DMS114 treated with DMSO at 0.1 percent for 48 hours (cell line): Measurements from ENCODE around the gene TCF25.

Source experiments
- DNase-seq: peaks from one replicate; lab custom pipeline; 2025; ENCODE audit not compliant: unreplicated experiment; lab: John Stamatoyannopoulos, UW

Gene TCF25

DNA sequence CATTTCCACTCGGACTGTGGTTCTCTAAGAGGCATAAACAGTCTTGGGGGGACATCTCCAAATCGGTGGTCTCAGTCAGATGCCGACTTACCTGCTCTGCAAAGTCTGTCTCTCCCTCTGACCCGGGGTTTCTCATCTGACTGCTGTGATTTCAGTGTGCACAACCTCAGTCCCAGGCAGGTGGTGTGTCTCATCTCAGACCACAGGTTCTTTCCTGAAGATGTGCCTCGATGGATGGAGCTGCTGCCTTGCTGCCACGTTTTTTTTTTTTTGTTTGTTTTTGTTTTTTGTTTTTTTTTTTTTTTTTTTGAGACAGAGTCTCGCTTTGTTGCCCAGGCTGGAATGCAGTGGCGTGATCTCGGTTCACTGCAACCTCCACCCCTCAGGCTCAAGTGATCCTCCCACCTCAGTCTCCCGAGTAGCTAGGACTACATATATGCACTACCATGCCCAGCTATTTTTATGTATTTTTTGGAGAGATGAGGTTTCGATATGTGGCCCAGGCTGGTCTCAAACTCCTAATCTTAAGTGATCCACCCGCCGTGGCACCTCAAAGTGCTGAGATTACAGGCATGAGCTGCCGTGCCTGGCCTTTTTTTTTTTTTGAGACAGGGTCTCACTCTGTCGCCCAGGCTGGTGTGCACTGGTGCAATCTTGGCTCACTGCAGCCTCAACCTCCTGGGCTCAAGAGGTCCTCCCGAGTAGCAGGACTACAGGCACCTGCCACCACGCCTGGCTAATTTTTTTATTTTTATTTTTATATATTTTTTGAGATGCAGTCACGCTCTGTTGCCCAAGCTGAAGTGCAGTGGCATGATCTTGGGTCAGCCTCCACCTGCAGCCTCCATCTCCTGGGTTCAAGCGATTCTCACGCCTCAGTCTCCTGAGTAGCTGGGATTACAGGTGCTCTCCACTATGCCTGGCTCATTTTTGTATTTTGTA, 29.7 kb upstream of the TCF25 start:
- no peak for DNase-seq

DNA sequence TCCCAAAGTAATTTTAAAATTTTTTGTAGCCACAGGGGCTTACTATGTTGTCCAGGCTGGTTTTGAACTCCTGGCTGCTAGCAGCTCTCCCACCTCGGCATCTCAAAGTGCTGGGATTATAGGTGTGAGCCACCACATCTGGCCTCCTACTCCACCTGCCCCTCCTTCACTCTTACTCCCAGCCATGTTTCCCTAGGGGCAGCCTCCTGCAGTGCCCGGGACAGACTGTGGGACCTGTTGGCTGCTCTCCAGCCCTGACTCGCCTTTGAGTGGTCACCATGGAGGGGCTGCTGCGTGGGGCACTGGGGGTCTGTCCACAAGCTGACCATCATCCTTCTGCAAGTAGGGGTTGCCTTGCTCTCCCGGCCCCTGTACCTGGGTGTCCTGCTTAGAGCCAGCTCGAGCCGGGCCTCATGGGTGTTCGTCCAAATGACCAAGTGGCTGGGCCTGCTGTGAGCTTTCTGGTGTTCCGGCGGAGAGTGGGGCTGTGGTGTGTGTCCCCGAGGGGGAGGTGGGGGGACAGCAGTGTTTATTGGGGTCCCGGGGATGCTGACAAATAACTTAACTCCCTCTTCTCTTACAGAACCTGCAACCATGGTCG, 28.6 kb upstream of the TCF25 start:
- no peak for DNase-seq

- DNase-seq, result no peak
These were observed 28.0 kb upstream of the TCF25 start for GRCh38 chr16:89845417-89845816.

DNA sequence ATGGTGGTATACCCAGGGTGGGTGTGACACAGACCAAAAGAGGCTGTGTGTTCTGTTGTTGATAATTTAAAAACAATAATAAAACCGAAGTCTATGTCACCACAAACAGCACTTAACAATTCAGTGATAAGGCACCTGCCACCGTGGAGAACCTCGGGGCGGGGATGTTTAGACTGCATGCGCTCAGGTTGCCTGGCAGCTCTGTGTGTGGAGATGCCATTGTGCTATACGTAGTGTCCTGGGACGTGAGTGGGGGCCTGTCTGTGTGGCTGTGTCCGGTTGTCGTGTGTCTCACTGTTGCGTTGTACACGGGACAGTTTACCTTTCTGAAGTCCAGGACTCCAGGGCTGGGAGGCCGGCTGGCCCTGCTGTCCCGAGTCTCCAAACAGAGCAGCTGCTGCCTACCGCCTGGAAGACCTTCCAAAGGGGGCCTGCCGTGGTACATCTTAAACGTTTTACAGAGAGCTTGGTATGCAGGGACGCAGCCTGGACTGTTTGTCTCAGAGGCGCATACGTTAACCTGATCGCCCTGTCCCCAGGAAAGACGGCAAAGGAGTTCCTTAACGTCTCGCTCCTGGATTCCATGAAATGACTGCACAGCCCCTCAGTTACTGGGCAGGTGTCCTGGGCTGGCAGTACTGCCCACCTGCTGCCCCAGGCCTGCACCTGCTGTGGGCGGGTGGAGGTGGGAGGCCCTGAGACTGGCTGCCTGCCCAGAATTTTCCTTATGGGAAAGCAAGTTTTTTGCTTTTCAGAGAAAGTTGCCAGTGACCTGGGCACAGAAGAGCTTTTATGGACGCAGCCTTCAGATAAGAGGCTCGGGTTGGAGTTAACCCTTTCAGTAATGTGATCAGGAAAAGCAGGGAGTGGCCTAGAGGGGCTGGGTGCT, 26.1 kb upstream of the TCF25 start:
- DNase-seq, result no peak

DNA sequence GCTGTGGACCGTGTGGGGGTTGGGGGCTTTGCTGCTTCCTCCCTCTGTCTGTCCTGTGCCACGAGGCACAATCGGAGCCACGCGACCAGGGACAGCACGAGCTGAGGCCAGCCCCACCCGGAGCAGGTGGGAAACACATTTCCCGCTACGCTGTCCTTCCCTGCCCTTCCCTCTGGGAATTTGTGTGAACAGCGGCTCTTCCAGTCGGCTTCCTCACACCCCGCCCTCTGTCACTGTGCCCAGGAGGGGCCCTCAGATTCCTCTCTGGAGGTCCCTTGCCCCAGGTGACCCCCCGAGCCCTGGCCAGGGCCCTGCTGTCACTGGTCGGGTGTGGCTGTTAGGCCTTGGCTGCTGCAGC, 25.5 kb upstream of the TCF25 start:
- DNase-seq, result no peak

DNA sequence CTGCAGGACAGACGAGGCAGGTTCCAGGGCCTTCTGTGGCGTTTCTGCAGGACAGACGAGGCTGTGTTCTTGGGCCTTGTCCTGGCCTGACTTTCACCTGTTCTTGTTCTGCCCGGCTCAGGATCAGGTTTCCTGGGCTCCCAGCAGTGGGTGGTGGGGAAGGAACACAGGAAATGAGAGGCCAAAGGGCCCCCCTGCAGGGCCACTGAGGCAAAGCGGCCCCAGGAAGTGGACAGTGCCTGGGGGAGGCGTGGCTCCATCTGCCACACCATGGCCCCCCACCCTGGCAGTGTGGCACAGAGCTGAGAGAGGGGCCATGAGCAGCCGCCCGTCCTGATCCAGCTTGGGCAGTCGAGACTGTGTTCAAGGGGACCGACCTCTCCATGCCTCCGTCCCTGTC, 24.4 kb upstream of the TCF25 start:
- DNase-seq, result no peak

DNA sequence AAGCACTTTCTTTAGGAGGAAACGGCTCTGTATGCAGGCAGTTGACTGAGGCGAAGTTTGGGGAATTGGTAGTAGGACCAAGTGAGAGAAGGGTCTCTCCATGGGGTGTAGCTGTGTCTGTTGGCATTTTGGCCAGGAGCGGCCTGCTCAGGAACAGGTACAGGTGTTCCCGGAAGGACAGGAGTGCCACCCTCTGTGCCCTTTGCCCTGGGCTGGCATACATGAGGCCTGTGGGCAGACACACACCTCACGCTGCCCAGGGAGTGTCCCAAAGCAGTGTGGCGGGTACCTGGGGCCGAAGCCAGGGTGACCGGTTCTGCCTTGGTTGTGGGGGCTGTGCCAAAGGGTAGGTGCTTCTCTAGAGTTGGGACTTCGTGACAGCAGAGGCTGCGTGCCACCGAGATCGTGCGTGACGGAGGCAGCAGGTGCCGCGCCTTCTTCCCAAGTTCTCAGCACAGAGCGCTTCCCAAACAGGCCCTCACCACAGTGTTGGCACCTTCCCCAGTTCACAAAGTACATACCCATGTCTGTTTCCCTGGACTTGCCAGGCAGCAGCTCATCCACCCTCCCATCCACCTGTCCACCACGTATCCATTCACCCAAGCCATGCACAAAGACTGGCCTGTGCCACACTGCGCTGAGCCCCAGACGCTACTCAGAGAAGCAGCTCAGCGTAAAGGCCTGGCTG, 19.9 kb upstream of the TCF25 start:
- no peak for DNase-seq

DNA sequence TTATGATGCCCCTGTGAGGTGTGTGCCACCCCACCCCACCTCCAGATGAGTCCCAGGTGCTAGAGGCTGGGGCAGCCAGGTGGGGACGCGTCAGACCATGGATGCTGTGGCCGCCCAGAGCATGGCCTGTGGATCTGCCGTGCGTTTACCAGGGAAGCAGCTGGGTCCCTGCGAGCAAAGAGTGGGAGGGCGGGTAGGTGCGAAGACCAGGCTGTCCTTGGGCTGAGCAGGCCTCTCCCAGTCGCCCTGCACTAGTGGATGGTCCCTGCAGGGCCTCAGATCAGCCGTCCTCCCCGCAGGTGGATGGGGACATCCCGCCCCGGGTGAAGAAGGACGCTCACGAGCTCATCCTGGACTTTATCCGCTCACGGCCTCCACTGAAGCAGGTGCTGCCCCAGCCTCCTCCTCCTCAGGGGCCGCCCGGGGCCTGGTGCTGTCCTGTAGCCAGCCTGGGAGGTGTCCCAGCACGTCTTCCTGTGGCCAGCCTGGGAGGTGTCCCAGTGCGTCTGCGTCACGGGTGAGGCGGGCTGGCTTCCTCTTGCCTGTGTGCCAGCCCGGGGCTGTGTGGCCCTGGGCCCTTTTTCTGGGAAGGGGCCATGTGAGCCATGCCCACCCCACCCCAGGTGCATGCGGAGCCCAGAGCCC, 18.0 kb upstream of the TCF25 start:
- DNase-seq, result no peak

- no peak for DNase-seq
These were observed 17.4 kb upstream of the TCF25 start for GRCh38 chr16:89855986-89856385.

DNA sequence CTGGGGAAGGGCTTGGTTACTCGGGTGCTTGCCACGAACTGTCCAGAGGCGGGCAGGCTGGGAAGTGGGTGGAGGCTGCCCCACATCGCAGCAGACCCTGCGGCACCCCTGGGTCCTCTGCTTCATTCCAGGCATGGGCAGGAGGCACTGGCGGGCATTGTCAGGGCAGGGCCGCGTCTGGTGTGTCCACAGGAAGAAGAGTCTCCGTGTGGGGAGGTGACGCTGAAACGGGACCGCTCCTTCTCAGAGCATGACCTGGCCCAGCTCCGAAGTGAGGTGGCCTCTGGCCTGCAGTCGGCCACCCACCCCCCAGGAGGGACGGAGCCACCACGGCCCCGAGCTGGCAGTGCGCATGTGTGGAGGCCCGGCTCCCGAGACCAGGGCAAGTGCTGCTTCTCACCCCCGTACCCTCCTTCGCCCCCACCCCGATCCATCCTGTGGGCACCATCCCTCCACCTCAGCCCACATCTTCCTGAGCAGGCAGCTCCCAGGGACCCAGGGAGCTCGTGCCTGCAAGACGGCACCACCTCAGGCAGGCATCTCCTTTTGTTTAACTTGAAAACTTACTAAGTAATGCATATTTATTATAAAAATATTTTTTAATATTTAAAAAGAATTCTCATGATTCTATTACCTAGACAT, 14.3 kb upstream of the TCF25 start:
- DNase-seq, result no peak

DNA sequence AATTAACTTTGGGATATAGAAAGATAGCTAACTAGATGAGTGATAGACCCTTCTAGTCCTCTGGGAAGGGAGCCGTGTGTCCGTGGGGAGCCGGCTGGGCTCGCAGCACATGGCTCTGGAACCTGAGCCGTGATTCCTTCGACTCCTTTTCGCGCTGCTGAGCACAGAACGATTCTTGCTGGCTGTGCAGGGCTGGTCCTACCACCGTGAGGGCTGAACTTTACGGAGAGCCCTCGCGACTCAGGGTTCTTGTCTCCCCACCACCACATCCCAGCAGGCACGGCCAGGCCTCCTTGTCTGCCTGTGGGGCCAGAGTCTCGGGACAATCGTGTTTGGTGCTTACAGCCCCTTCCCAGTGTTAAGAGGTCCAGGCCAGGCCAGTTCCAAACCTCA, 13.8 kb upstream of the TCF25 start:
- DNase-seq, result no peak

DNA sequence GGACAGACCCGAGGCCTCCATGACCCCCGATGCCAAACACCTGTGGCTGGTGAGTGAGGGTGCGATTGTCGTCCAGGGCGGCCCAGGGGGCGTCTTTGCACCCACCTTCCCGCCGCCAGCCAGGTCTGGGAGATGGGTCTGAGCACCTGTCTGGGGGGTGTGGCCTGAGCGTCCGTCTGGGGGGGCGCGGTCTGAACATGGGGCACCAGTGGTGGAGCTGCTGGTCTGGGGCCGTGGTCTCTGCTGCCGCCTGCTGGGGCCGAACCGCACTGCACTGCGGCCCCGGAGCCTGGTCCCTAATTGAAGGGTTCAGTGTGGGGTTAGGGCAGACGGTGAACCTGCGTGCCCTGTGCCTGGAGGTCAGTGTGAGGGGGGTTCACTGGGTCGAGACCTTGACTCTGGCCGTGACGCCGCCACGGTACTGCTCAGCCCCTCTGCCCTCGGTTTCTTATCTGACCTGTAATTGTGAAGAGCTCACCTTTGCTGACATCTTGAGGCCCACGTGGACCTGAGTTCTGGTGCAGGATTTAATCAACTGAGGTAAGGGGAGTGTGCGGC, 12.6 kb upstream of the TCF25 start:
- no peak for DNase-seq

DNA sequence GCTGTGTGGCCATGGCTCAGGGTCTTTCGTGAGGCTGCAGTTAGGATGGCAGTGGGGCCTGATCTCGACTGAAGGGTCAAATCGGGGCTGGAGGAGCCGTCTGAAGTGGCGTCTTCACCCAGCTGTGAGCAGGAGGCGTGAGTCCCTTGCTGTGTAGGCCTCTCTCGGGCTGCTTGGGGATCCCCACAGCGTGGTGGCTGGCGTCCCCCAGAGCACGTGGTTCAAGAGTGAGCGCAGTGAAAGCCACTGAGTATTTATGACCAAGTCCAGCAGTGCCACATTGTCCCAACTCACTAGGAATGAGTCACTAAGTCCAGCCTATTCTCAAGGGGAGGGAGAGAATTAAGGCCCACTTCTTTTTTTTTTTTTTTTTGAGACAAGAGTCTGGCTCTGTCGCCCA, 11.7 kb upstream of the TCF25 start:
- DNase-seq, result no peak

- DNase-seq, result no peak
These were observed 10.7 kb upstream of the TCF25 start for GRCh38 chr16:89862732-89863131.

DNA sequence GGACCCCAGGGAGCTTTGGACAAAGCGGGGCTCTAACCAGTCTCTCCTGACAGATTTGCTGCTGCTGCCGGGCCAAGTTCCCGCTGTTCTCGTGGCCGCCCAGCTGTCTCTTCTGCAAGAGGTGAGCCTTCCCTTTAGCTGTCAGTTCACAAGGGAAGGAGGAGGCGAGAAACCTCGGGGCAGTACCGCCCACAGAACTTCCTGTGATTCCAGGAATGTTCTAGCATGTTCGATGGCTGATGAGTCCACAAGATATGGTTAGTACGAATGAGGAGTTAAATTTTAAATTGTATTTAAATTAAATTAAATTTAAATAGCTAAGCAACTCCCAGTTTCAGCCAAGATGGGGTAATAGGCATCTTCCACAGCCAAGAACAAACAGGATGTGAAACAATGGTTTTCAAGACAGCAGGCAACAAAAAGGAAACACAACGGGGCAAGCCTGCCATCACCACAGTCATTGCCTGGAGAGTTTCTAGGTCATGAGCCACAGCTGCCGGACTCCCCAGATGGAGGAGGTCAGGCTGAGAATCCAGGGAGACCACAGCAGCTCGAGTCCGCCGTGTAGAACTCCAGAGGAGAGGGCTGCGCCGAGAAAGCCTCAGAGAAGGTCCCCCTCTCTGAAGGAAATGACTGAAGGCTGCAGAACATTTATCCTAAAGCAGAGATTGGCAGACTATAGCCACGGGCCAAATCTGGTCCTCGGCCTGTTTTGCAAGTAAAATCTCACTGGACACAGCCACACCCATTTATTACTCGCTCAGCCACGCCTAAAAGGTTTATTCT, 9.5 kb upstream of the TCF25 start:
- DNase-seq, result no peak

DNA sequence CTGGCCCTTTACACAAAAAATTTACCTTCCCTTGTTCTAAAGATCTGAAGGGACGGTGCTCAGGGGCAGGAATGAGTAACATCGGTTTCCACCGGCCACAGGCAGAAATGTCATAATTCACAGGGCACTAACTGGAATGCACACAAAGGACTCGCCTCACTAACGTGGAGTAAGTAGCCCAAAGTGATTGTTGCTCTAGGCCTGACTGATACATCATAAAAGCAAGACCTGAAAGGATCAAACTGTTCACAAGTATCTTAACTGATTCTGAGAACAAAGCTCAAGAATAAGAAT, 8.9 kb upstream of the TCF25 start:
- DNase-seq, result no peak

- DNase-seq, result no peak
These were observed 5.5 kb upstream of the TCF25 start for GRCh38 chr16:89867918-89868317.

GRCh38 chr16:89869911-89870310, 3.5 kb upstream of the TCF25 start:
- no peak for DNase-seq

- DNase-seq, result no peak
These were observed 3.0 kb upstream of the TCF25 start for GRCh38 chr16:89870440-89870839.
